HL-60 (cell line): ENCODE measurements around the gene MRM1.

Experiments used
- DNase-seq, 2 experiments: peaks; one replicate each; pipeline ENCODE4 v3.0.0-alpha.2; 2010 to 2020; ENCODE audit warnings: low read depth in 1 of 2, low spot score in 1 of 2
- H3K27ac ChIP-seq: fragments of 250-450 bp; sonication (Bioruptor Pico); replicated peaks from 2 replicates; pipeline ENCODE4 v1.5.1; 2020; ENCODE audit warnings: mild to moderate bottlenecking, moderate library complexity
- H3K27me3 ChIP-seq: fragments of 250-450 bp; sonication (Bioruptor Pico); 2 replicates; pipeline ENCODE4 v1.5.1; 2021; ENCODE audit warnings: mild to moderate bottlenecking, moderate library complexity; ENCODE audit not compliant: insufficient read depth, poor library complexity, severe bottlenecking
- H3K4me3 ChIP-seq: replicated peaks from 2 replicates; pipeline ENCODE4 v1.5.1; 2011; ENCODE audit warnings: mild to moderate bottlenecking, control low read depth, low read length; ENCODE audit not compliant: insufficient read depth
- GABPA ChIP-seq: IDR thresholded peaks from 2 replicates; pipeline ENCODE4 v1.6.1; 2012; ENCODE audit warnings: low read depth
- POLR2AphosphoS5 ChIP-seq: IDR thresholded peaks from 2 replicates; pipeline ENCODE4 v1.6.1; 2012; ENCODE audit warnings: low read depth
- SPI1 ChIP-seq: IDR thresholded peaks from 2 replicates; pipeline ENCODE4 v1.6.1; 2012; ENCODE audit warnings: low read depth, mild to moderate bottlenecking, borderline replicate concordance
- TF ChIP-seq, protein P1 (sequence below): IDR thresholded peaks from 2 replicates; pipeline ENCODE4 v1.6.1; 2012; ENCODE audit warnings: low read depth; ENCODE audit not compliant: insufficient replicate concordance
- TF ChIP-seq, protein P2 (sequence below): IDR thresholded peaks from one replicate; pipeline ENCODE4 v1.5.1; 2011; ENCODE audit warnings: low read length, control low read depth, inconsistent platforms; ENCODE audit not compliant: insufficient read depth

The MRM1 gene

GRCh38 chr17:36647636-36648035, 46.3 kb downstream of the MRM1 start:
- TF ChIP-seq, protein P1, sequence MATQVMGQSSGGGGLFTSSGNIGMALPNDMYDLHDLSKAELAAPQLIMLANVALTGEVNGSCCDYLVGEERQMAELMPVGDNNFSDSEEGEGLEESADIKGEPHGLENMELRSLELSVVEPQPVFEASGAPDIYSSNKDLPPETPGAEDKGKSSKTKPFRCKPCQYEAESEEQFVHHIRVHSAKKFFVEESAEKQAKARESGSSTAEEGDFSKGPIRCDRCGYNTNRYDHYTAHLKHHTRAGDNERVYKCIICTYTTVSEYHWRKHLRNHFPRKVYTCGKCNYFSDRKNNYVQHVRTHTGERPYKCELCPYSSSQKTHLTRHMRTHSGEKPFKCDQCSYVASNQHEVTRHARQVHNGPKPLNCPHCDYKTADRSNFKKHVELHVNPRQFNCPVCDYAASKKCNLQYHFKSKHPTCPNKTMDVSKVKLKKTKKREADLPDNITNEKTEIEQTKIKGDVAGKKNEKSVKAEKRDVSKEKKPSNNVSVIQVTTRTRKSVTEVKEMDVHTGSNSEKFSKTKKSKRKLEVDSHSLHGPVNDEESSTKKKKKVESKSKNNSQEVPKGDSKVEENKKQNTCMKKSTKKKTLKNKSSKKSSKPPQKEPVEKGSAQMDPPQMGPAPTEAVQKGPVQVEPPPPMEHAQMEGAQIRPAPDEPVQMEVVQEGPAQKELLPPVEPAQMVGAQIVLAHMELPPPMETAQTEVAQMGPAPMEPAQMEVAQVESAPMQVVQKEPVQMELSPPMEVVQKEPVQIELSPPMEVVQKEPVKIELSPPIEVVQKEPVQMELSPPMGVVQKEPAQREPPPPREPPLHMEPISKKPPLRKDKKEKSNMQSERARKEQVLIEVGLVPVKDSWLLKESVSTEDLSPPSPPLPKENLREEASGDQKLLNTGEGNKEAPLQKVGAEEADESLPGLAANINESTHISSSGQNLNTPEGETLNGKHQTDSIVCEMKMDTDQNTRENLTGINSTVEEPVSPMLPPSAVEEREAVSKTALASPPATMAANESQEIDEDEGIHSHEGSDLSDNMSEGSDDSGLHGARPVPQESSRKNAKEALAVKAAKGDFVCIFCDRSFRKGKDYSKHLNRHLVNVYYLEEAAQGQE: no peak
- TF ChIP-seq SPI1 (no peak), GABPA (no peak), POLR2AphosphoS5 (no peak)
- TF ChIP-seq, protein P2, sequence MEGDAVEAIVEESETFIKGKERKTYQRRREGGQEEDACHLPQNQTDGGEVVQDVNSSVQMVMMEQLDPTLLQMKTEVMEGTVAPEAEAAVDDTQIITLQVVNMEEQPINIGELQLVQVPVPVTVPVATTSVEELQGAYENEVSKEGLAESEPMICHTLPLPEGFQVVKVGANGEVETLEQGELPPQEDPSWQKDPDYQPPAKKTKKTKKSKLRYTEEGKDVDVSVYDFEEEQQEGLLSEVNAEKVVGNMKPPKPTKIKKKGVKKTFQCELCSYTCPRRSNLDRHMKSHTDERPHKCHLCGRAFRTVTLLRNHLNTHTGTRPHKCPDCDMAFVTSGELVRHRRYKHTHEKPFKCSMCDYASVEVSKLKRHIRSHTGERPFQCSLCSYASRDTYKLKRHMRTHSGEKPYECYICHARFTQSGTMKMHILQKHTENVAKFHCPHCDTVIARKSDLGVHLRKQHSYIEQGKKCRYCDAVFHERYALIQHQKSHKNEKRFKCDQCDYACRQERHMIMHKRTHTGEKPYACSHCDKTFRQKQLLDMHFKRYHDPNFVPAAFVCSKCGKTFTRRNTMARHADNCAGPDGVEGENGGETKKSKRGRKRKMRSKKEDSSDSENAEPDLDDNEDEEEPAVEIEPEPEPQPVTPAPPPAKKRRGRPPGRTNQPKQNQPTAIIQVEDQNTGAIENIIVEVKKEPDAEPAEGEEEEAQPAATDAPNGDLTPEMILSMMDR: no peak
- no peak for DNase-seq
- no peak overlapping the region for H3K4me3 ChIP-seq
- no peak overlapping the region for H3K27ac ChIP-seq
- H3K27me3 ChIP-seq: peaks cover 8% of the 10 kb centered on the region

DNA sequence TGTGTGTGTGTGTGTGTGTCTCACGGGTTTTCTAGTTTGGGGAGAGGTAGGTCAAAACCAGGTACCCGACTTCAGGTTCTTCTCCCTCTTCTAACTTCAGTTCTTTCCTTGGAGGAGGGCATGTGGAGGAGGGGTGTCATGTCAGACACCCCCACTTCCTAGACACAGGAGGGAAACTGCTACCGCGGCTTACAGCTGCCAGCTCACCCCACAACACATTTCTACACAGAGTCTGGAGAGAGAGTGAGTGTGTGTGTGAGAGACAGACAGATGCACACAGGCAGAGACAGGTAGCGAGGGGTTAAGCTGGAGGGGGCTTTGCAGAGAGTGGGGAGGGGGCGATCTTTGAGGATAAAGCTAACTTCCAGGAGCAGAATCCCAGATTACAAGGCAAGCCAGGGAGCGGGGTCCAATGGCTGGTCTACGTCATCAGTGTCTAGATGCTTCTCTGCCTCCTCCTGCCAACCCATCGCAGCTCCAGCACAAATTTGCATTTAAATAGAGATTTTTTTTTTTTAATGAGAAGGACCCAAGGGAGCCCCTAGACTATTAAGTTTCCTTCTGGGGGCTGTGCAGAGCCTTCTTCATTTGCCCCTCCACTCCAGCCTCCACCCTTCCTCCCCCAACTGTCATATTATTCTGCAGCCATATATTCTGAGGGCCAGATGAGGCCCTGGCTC, 48.9 kb downstream of the MRM1 start:
- TF ChIP-seq, protein P1: no peak
- TF ChIP-seq, protein P2: no peak
- TF ChIP-seq POLR2AphosphoS5: no peak
- no peak for TF ChIP-seq GABPA
- TF ChIP-seq SPI1: no peak
- DNase-seq: no peak
- Histone ChIP-seq H3K4me3 (no peak overlapping the region), H3K27ac (no peak overlapping the region), H3K27me3 (peaks cover 8% of the 10 kb centered on the region)

- Histone ChIP-seq H3K4me3 (no peak overlapping the region), H3K27me3 (peaks cover 22% of the 10 kb centered on the region), H3K27ac (no peak overlapping the region)
- DNase-seq: no peak
- TF ChIP-seq, protein P1: no peak
- TF ChIP-seq GABPA: no peak
- TF ChIP-seq, protein P2: no peak
- no peak for TF ChIP-seq SPI1
- TF ChIP-seq POLR2AphosphoS5: no peak
Observed at GRCh38 chr17:36653374-36653773, 52.0 kb downstream of the MRM1 start.
